Upper lobe of left lung (tissue), 4 donors: Measurements from ENCODE around the gene VPS9D1.
"Not testable (repeated sequence)": the region's sequence is repeated elsewhere in the genome, so short reads cannot be mapped to it uniquely, and the experiment has no call there.

Experiments used
- POLR2A ChIP-seq, 4 donors: fragments of 450-650 bp; IDR thresholded peaks; one replicate each; pipeline ENCODE4 v1.5.1; 2016 to 2017; ENCODE audit warnings: antibody characterized with exemption in 4 of 4, mild to moderate bottlenecking in 2 of 4
- POLR2AphosphoS5 ChIP-seq, 2 donors: sonication (generic); formaldehyde crosslinking; IDR thresholded peaks; one replicate each; pipeline ENCODE4 v1.5.1; 2017; ENCODE audit warnings: antibody characterized with exemption in 2 of 2
- TF ChIP-seq, protein P1 (sequence below), 6 experiments: fragments of 450-650 bp in 4 of 6; fragments of 200-600 bp in 2 of 6; sonication (generic) in 2 of 6; IDR thresholded peaks; one replicate each; pipeline ENCODE4 v1.5.1; 2016 to 2019; ENCODE audit warnings: antibody characterized with exemption in 6 of 6

- TF ChIP-seq, protein P1, sequence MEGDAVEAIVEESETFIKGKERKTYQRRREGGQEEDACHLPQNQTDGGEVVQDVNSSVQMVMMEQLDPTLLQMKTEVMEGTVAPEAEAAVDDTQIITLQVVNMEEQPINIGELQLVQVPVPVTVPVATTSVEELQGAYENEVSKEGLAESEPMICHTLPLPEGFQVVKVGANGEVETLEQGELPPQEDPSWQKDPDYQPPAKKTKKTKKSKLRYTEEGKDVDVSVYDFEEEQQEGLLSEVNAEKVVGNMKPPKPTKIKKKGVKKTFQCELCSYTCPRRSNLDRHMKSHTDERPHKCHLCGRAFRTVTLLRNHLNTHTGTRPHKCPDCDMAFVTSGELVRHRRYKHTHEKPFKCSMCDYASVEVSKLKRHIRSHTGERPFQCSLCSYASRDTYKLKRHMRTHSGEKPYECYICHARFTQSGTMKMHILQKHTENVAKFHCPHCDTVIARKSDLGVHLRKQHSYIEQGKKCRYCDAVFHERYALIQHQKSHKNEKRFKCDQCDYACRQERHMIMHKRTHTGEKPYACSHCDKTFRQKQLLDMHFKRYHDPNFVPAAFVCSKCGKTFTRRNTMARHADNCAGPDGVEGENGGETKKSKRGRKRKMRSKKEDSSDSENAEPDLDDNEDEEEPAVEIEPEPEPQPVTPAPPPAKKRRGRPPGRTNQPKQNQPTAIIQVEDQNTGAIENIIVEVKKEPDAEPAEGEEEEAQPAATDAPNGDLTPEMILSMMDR (IDR thresholded peaks at IDR 0.05): not testable (repeated sequence)
- TF ChIP-seq POLR2A, POLR2AphosphoS5 (IDR thresholded peaks at IDR 0.05): not testable (repeated sequence)
These were observed 21.0 kb downstream of the VPS9D1 start for GRCh38 chr16:89699629-89700099.
